H1 (cell line): Measurements from ENCODE around the gene CLCA4. TPM values are rescaled to one million over a fixed set of nuclear protein-coding genes. Genes with fewer than 3 reads are reported as not detected.

Source experiments
- CTCF ChIA-PET: fragments of 300-600 bp; sonication (Branson Sonifier 250); formaldehyde crosslinking; loops from one replicate; lab custom pipeline; 2021; ENCODE audit not compliant: partially characterized antibody; lab: Charles Lee
- POLR2A ChIA-PET: fragments of 300-600 bp; sonication (Branson Sonifier 250); formaldehyde crosslinking; loops from one replicate; lab custom pipeline; 2021; ENCODE audit warnings: inconsistent platforms; ENCODE audit not compliant: partially characterized antibody; lab: Charles Lee
- DNase-seq, 2 experiments: peaks; one replicate each; pipeline versions ENCODE4 v3.0.0 to v3.0.0-alpha.2; 2010 to 2022; ENCODE audit warnings: low spot score in 2 of 2, low read depth in 1 of 2, mixed read lengths in 1 of 2
- FAIRE-seq: peaks from 2 replicates; lab custom pipeline; 2011; peaks lifted over from hg19 to GRCh38; lab: Jason Lieb, UNC
- H2AFZ ChIP-seq: 2 replicates; pipeline ENCODE4 v1.8.1; 2012; ENCODE audit warnings: low read length, inconsistent platforms
- H2AK5ac ChIP-seq: 2 replicates; pipeline ENCODE4 v1.6.1; 2013; ENCODE audit warnings: low read depth, low read length
- H2BK120ac ChIP-seq: replicated peaks from 2 replicates; pipeline ENCODE3; 2013; ENCODE audit warnings: low read depth, low read length, inconsistent platforms
- H2BK12ac ChIP-seq: 2 replicates; pipeline ENCODE4 v1.6.1; 2013; ENCODE audit warnings: low read depth, low read length
- H2BK15ac ChIP-seq: 2 replicates; pipeline ENCODE4 v1.6.1; 2013; ENCODE audit warnings: low read length
- H2BK20ac ChIP-seq: 2 replicates; pipeline ENCODE4 v1.6.1; 2013; ENCODE audit warnings: low read length
- H2BK5ac ChIP-seq: 2 replicates; pipeline ENCODE4 v1.6.1; 2013; ENCODE audit warnings: low read depth, low read length
- H3K14ac ChIP-seq: 2 replicates; pipeline ENCODE4 v1.6.1; 2013; ENCODE audit warnings: inconsistent platforms; ENCODE audit not compliant: insufficient read length
- H3K18ac ChIP-seq: 2 replicates; pipeline ENCODE4 v1.6.1; 2013; ENCODE audit warnings: low read length; ENCODE audit errors: extremely low read depth
- H3K23ac ChIP-seq: 2 replicates; pipeline ENCODE4 v1.6.1; 2013; ENCODE audit warnings: inconsistent platforms; ENCODE audit not compliant: insufficient read length
- H3K23me2 ChIP-seq: 2 replicates; pipeline ENCODE4 v1.6.1; 2013; ENCODE audit warnings: low read depth, low read length
- H3K27ac ChIP-seq: 2 replicates; pipeline ENCODE4 v1.6.1; 2011; ENCODE audit warnings: low read depth, low read length, inconsistent platforms
- H3K27me3 ChIP-seq, 4 experiments: replicated peaks in 1 of 4; 1 replicate in 1 of 4; 2 replicates in 3 of 4; pipeline versions ENCODE4 v1.6.1 to v1.8.1; 2011 to 2013; ENCODE audit warnings: low read length in 3 of 4, mild to moderate bottlenecking in 3 of 4, inconsistent platforms in 2 of 4, mixed read lengths in 2 of 4, moderate library complexity in 1 of 4; ENCODE audit not compliant: control insufficient read depth in 3 of 4, insufficient read depth in 3 of 4; ENCODE audit errors: extremely low read depth in 1 of 4
- H3K36me3 ChIP-seq, 4 experiments: 2 replicates each; pipeline versions ENCODE4 v1.6.1 to v1.8.1; 2011 to 2013; ENCODE audit warnings: mild to moderate bottlenecking in 4 of 4, low read length in 3 of 4, moderate library complexity in 2 of 4, control low read depth in 1 of 4, inconsistent platforms in 1 of 4; ENCODE audit not compliant: insufficient read depth in 4 of 4, control insufficient read depth in 2 of 4
- H3K4ac ChIP-seq: replicated peaks from 2 replicates; pipeline ENCODE3; 2013; ENCODE audit warnings: low read length, low read depth, mixed read lengths, inconsistent platforms; ENCODE audit not compliant: insufficient read length
- H3K4me1 ChIP-seq, 4 experiments: replicated peaks in 1 of 4; 1 replicate in 1 of 4; 2 replicates in 3 of 4; pipeline versions ENCODE4 v1.6.1 to v1.8.1; 2011 to 2013; ENCODE audit warnings: low read length in 3 of 4, inconsistent platforms in 2 of 4, mixed read lengths in 1 of 4; ENCODE audit not compliant: insufficient read depth in 4 of 4, control insufficient read depth in 3 of 4
- H3K4me2 ChIP-seq, 2 experiments: 2 replicates each; pipeline versions ENCODE4 v1.6.1 to v1.8.1; 2011 to 2013; ENCODE audit warnings: low read depth in 2 of 2, low read length in 2 of 2, control low read depth in 1 of 2, inconsistent platforms in 1 of 2, mild to moderate bottlenecking in 1 of 2; ENCODE audit not compliant: insufficient read depth in 1 of 2
- H3K4me3 ChIP-seq, 4 experiments: fragments of 200-600, 300-600 bp in 1 of 4; sonication (generic), shearing (Covaris generic), sonication (Bioruptor Twin) in 1 of 4; 2 replicates each; pipeline versions ENCODE4 v1.5.1 to v1.8.1; 2011 to 2016; ENCODE audit warnings: low read length in 4 of 4, low read depth in 3 of 4, control low read depth in 2 of 4, inconsistent platforms in 2 of 4, mild to moderate bottlenecking in 2 of 4, mixed read lengths in 1 of 4, moderate library complexity in 1 of 4; ENCODE audit not compliant: insufficient read depth in 2 of 4; ENCODE audit errors: extremely low read depth in 1 of 4
- H3K56ac ChIP-seq: replicated peaks from 2 replicates; pipeline ENCODE3; 2013; ENCODE audit warnings: low read depth, mild to moderate bottlenecking, mixed read lengths, low read length, inconsistent platforms; ENCODE audit not compliant: insufficient read length
- H3K79me1 ChIP-seq: 2 replicates; pipeline ENCODE4 v1.6.1; 2013; ENCODE audit warnings: low read depth, low read length, control low read depth
- H3K79me2 ChIP-seq, 2 experiments: 2 replicates each; pipeline versions ENCODE4 v1.6.1 to v1.8.1; 2012 to 2013; ENCODE audit warnings: low read length in 2 of 2, mild to moderate bottlenecking in 2 of 2, inconsistent platforms in 1 of 2; ENCODE audit not compliant: insufficient read depth in 2 of 2, control insufficient read depth in 1 of 2
- H3K9ac ChIP-seq, 4 experiments: replicated peaks in 1 of 4; 1 replicate in 1 of 4; 2 replicates in 3 of 4; pipeline versions ENCODE4 v1.6.1 to v1.8.1; 2011 to 2013; ENCODE audit warnings: low read depth in 3 of 4, low read length in 3 of 4, control low read depth in 2 of 4, mild to moderate bottlenecking in 2 of 4, moderate library complexity in 2 of 4, inconsistent platforms in 1 of 4; ENCODE audit errors: extremely low read depth in 1 of 4
- H3K9me3 ChIP-seq, 2 experiments: 2 replicates each; pipeline versions ENCODE4 v1.6.1 to v1.8.1; 2012 to 2013; ENCODE audit warnings: mild to moderate bottlenecking in 2 of 2, moderate library complexity in 2 of 2, control low read depth in 1 of 2, inconsistent platforms in 1 of 2, low read depth in 1 of 2, low read length in 1 of 2, mixed read lengths in 1 of 2; ENCODE audit not compliant: insufficient read depth in 2 of 2
- H4K20me1 ChIP-seq, 2 experiments: replicated peaks in 1 of 2; 2 replicates each; pipeline versions ENCODE3 to v1.8.1; 2011 to 2013; ENCODE audit warnings: inconsistent platforms in 2 of 2, low read length in 2 of 2, mild to moderate bottlenecking in 1 of 2; ENCODE audit not compliant: insufficient read depth in 2 of 2, control insufficient read depth in 1 of 2
- H4K5ac ChIP-seq: 2 replicates; pipeline ENCODE4 v1.6.1; 2013; ENCODE audit warnings: low read length, low read depth, mixed read lengths, inconsistent platforms; ENCODE audit not compliant: insufficient read length
- H4K8ac ChIP-seq: 2 replicates; pipeline ENCODE4 v1.8.0; 2013; ENCODE audit warnings: mild to moderate bottlenecking, moderate library complexity, low read length, inconsistent platforms; ENCODE audit not compliant: insufficient read depth; ENCODE audit errors: extremely low read depth
- H4K91ac ChIP-seq: replicated peaks from 2 replicates; pipeline ENCODE3; 2013; ENCODE audit warnings: low read length, mixed read lengths, inconsistent platforms; ENCODE audit not compliant: insufficient read length
- BACH1 ChIP-seq: IDR thresholded peaks from 2 replicates; pipeline ENCODE4 v1.6.1; 2012; ENCODE audit warnings: low read length, improper control_type of control experiment
- CREB1 ChIP-seq: IDR thresholded peaks from 2 replicates; pipeline ENCODE4 v1.6.1; 2012; ENCODE audit warnings: inconsistent platforms
- CTCF ChIP-seq, 3 experiments: IDR thresholded peaks; 1 replicate in 2 of 3; 2 replicates in 1 of 3; pipeline versions ENCODE4 v1.5.1 to v1.6.1; 2011; ENCODE audit warnings: low read length in 3 of 3, mild to moderate bottlenecking in 3 of 3, inconsistent platforms in 2 of 3, low read depth in 1 of 3, moderate library complexity in 1 of 3; ENCODE audit not compliant: insufficient read depth in 1 of 3; ENCODE audit errors: control extremely low read depth in 1 of 3
- EP300 ChIP-seq, 2 experiments: IDR thresholded peaks; 1 replicate in 1 of 2; 2 replicates in 1 of 2; pipeline ENCODE4 v1.6.1; 2011 to 2012; ENCODE audit warnings: low read depth in 2 of 2, low read length in 2 of 2, mild to moderate bottlenecking in 2 of 2, borderline replicate concordance in 1 of 2, inconsistent platforms in 1 of 2, moderate library complexity in 1 of 2
- KDM4A ChIP-seq: IDR thresholded peaks from one replicate; pipeline ENCODE4 v1.7.1; 2012; ENCODE audit warnings: low read depth, mild to moderate bottlenecking, moderate library complexity, low read length, inconsistent platforms; ENCODE audit not compliant: severe bottlenecking
- SP1 ChIP-seq: IDR thresholded peaks from 2 replicates; pipeline ENCODE4 v1.6.1; 2011; ENCODE audit warnings: low read depth, low read length
- USF2 ChIP-seq: IDR thresholded peaks from 2 replicates; pipeline ENCODE4 v1.6.1; 2011; ENCODE audit warnings: low read length, improper control_type of control experiment
- WGBS, 2 experiments: shearing (Covaris generic) in 1 of 2; methylation state at CpG; one replicate each; pipeline versions ENCODE4 v1.1.6 to v1.1.7; 2013 to 2015; ENCODE audit warnings: low lambda C conversion rate in 2 of 2, mixed read lengths in 2 of 2, inconsistent platforms in 1 of 2, low coverage in 1 of 2, missing lambda C conversion rate in 1 of 2; ENCODE audit not compliant: insufficient replicate concordance in 2 of 2, insufficient coverage in 1 of 2, insufficient read length in 1 of 2; ENCODE audit errors: extremely low coverage in 1 of 2, missing lambda C conversion rate in 1 of 2; 5-methylcytosine and 5-hydroxymethylcytosine counted together
- polyA plus RNA-seq, 7 experiments: library from polyadenylated mRNA; depleted of rRNA in 3 of 7; stranded (reverse) in 5 of 7; unstranded in 2 of 7; fragments of >200 nt in 5 of 7; fragments of 200-250 nt in 2 of 7; gene quantifications; 1 replicate in 5 of 7; 2 replicates in 1 of 7; 4 replicates in 1 of 7; pipeline versions ENCODE4 v1.2.1 to v1.2.3, GENCODE V29; 2011 to 2013; ENCODE audit warnings: missing spikeins in 2 of 7, mixed read lengths in 2 of 7
- total RNA-seq: library from RNA; stranded (reverse); fragmentation: NEBNext Ultra II Directional; extraction: Animal tissue kit (Norgen Biotek cat#: 25700); gene quantifications from 2 replicates; pipeline ENCODE4 v1.2.1, GENCODE V29; 2021

The CLCA4 gene
- total and polyA plus RNA-seq, 2 of the 8 experiments (the other 6 are each of a cell fraction or from before 2014, with no cell fraction given), result not detected

GRCh38 chr1:86573763-86574484 lies 27.0 kb downstream of the CLCA4 start:
- Histone ChIP-seq H3K79me1 (no peaks in the 10 kb centered on the region), H4K20me1 (no peaks in the 10 kb centered on the region), H3K23me2 (no peaks in the 10 kb centered on the region), H3K27ac (no peak overlapping the region), H3K23ac (no peak overlapping the region)
- TF ChIP-seq SP1, result no peak
- no peak for TF ChIP-seq USF2
- no peak for TF ChIP-seq BACH1
- TF ChIP-seq KDM4A, result no peak
- no peak for TF ChIP-seq CTCF (IDR thresholded peaks at IDR 0.05; ENCODE audit: control extremely low read depth in 1 of 3, insufficient read depth in 1 of 3, low read depth in 1 of 3, low read length in 3 of 3)
- no peak for TF ChIP-seq CREB1
- no peak for TF ChIP-seq EP300 (IDR thresholded peaks at IDR 0.05; ENCODE audit: borderline replicate concordance in 1 of 2, low read depth in 2 of 2, low read length in 2 of 2)
- TF ChIP-seq, all 59 proteins: peak for 0
- no peak overlapping the region for H2BK15ac ChIP-seq
- H3K79me2 ChIP-seq, result no peaks in the 10 kb centered on the region
- H2AFZ ChIP-seq, result no peak overlapping the region
- no peak overlapping the region for H2BK20ac ChIP-seq
- H2AK5ac ChIP-seq, result no peak overlapping the region
- WGBS, 2 experiments, result 92% methylated on average over 2 of the region's 2 CpGs; no CpG with 5 or more reads in 1 of the 2 experiments
- no peak overlapping the region for H3K18ac ChIP-seq
- ChIA-PET CTCF (interaction anchor here (1.4 to 1.5 kb wide), 2 partner anchors 9 to 130 kb away, joined by 3 read pairs; partner anchors contain the start of gene SH3GLB1), POLR2A (no interaction called here)
- H3K14ac ChIP-seq, result no peak overlapping the region
- no peak overlapping the region for H2BK5ac ChIP-seq
- H3K4me2 ChIP-seq, result no peak overlapping the region
- H4K8ac ChIP-seq, result no peak overlapping the region
- H3K36me3 ChIP-seq, result no peaks in the 10 kb centered on the region
- no peaks in the 10 kb centered on the region for H3K9me3 ChIP-seq
- H2BK12ac ChIP-seq, result no peak overlapping the region
- no peak overlapping the region for H4K91ac ChIP-seq
- no peak overlapping the region for H3K56ac ChIP-seq
- FAIRE-seq (no peak), DNase-seq (no peak)
- H3K4ac ChIP-seq, result no peak overlapping the region
- no peaks in the 10 kb centered on the region for H3K4me1 ChIP-seq
- H3K27me3 ChIP-seq, result no peaks in the 10 kb centered on the region
- H4K5ac ChIP-seq, result no peak overlapping the region
- no peak overlapping the region for H2BK120ac ChIP-seq
- no peak overlapping the region for H3K9ac ChIP-seq
- H3K4me3 ChIP-seq, result no peak overlapping the region
